Left hindlimb (tissue), 1 donor: ENCODE measurements around the gene ATRX.

Experiments used
- DNase-seq: peaks from one replicate; pipeline ENCODE4 v3.0.0-alpha.2; 2018

ATRX gene

GRCh38 chrX:77484045-77484444, 302.0 kb downstream of the ATRX start:
- DNase-seq: no peak

GRCh38 chrX:77455437-77455836, 330.6 kb downstream of the ATRX start:
- no peak for DNase-seq
